Keratinocyte (primary cell): ENCODE measurements around the gene FEM1A.

ENCODE experiments used
- CTCF ChIP-seq, 3 experiments: IDR thresholded peaks in 1 of 3; conservative IDR thresholded peaks in 1 of 3; optimal IDR thresholded peaks in 1 of 3; 2 replicates in 2 of 3; 3 replicates in 1 of 3; pipeline versions ENCODE3 to v1.5.1; 2011; ENCODE audit warnings: low read length in 3 of 3, mild to moderate bottlenecking in 3 of 3, moderate library complexity in 2 of 3, control low read depth in 1 of 3, inconsistent platforms in 1 of 3; ENCODE audit not compliant: insufficient read depth in 2 of 3; ENCODE audit errors: extremely low read depth in 1 of 3
- EZH2 ChIP-seq: IDR thresholded peaks from one replicate; pipeline ENCODE4 v1.6.1; 2012; ENCODE audit warnings: inconsistent platforms, mild to moderate bottlenecking, low read length, moderate library complexity

DNA sequence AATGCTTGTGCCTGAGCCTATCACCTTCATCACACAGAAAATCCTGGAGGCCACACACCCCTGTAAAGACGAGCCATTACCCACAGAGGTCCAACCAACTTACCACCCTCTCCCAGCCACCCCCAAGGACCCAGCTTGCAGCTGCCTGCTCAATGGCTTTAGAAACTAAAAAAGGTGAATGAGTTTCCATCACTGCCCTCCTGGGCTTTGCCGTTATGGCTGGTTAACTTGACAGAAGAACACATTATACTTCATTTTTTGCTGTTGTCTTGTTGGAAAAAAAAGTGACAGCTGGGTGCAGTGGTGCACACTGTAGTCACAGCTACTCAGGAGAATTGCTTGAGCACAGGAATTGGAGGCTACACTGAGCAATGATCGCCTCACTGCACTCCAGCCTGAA lies 17.4 kb upstream of the FEM1A start:
- TF ChIP-seq CTCF (optimal IDR thresholded peaks at IDR 0.05 in 1 of 3, IDR thresholded peaks at IDR 0.05 in 1 of 3, conservative IDR thresholded peaks at IDR 0.05 in 1 of 3; ENCODE audit: extremely low read depth in 1 of 3, insufficient read depth in 2 of 3, low read length in 3 of 3) = no peak
- no peak for TF ChIP-seq EZH2
